Hepatocyte (in vitro differentiated cells): ENCODE results near the gene RABL6.

ENCODE experiments used
- CTCF ChIP-seq: fragments of 200-600 bp; sonication (generic); IDR thresholded peaks from 2 replicates; pipeline ENCODE4 v1.5.1; 2016; ENCODE audit warnings: antibody characterized with exemption, mild to moderate bottlenecking; ENCODE audit not compliant: poor library complexity
- EZH2 ChIP-seq: fragments of 200-600 bp; sonication (generic); IDR thresholded peaks from 2 replicates; pipeline ENCODE4 v1.6.1; 2016; ENCODE audit warnings: antibody characterized with exemption, mild to moderate bottlenecking, borderline replicate concordance

GRCh38 chr9:136777359-136777758 is 30.4 kb upstream of the RABL6 start:
- TF ChIP-seq CTCF (no peak), EZH2 (no peak)
